ENCODE data around the gene SOCS4.

- no peak for TF ChIP-seq POLR2AphosphoS5 (IDR thresholded peaks at IDR 0.05; ENCODE audit: low read depth, low read length)
- TF ChIP-seq, protein P1, sequence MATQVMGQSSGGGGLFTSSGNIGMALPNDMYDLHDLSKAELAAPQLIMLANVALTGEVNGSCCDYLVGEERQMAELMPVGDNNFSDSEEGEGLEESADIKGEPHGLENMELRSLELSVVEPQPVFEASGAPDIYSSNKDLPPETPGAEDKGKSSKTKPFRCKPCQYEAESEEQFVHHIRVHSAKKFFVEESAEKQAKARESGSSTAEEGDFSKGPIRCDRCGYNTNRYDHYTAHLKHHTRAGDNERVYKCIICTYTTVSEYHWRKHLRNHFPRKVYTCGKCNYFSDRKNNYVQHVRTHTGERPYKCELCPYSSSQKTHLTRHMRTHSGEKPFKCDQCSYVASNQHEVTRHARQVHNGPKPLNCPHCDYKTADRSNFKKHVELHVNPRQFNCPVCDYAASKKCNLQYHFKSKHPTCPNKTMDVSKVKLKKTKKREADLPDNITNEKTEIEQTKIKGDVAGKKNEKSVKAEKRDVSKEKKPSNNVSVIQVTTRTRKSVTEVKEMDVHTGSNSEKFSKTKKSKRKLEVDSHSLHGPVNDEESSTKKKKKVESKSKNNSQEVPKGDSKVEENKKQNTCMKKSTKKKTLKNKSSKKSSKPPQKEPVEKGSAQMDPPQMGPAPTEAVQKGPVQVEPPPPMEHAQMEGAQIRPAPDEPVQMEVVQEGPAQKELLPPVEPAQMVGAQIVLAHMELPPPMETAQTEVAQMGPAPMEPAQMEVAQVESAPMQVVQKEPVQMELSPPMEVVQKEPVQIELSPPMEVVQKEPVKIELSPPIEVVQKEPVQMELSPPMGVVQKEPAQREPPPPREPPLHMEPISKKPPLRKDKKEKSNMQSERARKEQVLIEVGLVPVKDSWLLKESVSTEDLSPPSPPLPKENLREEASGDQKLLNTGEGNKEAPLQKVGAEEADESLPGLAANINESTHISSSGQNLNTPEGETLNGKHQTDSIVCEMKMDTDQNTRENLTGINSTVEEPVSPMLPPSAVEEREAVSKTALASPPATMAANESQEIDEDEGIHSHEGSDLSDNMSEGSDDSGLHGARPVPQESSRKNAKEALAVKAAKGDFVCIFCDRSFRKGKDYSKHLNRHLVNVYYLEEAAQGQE (IDR thresholded peaks at IDR 0.05; ENCODE audit: insufficient read depth in 1 of 2, low read depth in 2 of 2, low read length in 2 of 2): no peak
- TF ChIP-seq SIN3A (IDR thresholded peaks at IDR 0.05; ENCODE audit: borderline replicate concordance, insufficient read depth, low read length): no peak
Measured at GRCh38 chr14:55054098-55054497, 27.1 kb downstream of the SOCS4 start.

Data from PFSK-1 (cell line).